Stimulated activated CD4-positive, alpha-beta T cell treated with anti-CD3 and anti-CD28 coated beads, Interleukin-2, amount 100 ng/mL, for 24 hours (primary cell): ENCODE measurements around the gene SPTLC1.
"Not testable (repeated sequence)": the region's sequence is repeated elsewhere in the genome, so short reads cannot be mapped to it uniquely, and the experiment has no call there.

Source experiments
- DNase-seq, 2 donors: peaks; one replicate each; pipeline ENCODE4 v3.0.0-alpha.2; 2020

SPTLC1 gene

GRCh38 chr9:92029553-92029952 lies 85.7 kb downstream of the SPTLC1 start:
- no peak for DNase-seq

- DNase-seq, result no peak
Measured at GRCh38 chr9:92026206-92027002, 88.8 kb downstream of the SPTLC1 start.

- DNase-seq, result not testable (repeated sequence)
Measured at GRCh38 chr9:92021785-92022541, 93.2 kb downstream of the SPTLC1 start.

- no peak for DNase-seq
Measured at GRCh38 chr9:92019658-92020057, 95.6 kb downstream of the SPTLC1 start.

- no peak for DNase-seq
Measured at GRCh38 chr9:92010705-92011536, 104.3 kb downstream of the SPTLC1 start.

- DNase-seq, result not testable (repeated sequence)
Measured at GRCh38 chr9:92010253-92010652, 105.0 kb downstream of the SPTLC1 start.

- DNase-seq, result no peak
Measured at GRCh38 chr9:92008041-92008440, 107.2 kb downstream of the SPTLC1 start.

GRCh38 chr9:92004045-92004392 lies 111.2 kb downstream of the SPTLC1 start:
- DNase-seq, result no peak

GRCh38 chr9:92003308-92004044 lies 111.7 kb downstream of the SPTLC1 start:
- DNase-seq, result no peak

GRCh38 chr9:92001948-92002347 lies 113.3 kb downstream of the SPTLC1 start:
- not testable (repeated sequence) for DNase-seq

- DNase-seq, result no peak
Measured at GRCh38 chr9:92001244-92001643, 114.0 kb downstream of the SPTLC1 start.

- no peak for DNase-seq
Measured at GRCh38 chr9:91995000-91995655, 120.1 kb downstream of the SPTLC1 start.

- no peak for DNase-seq
Measured at GRCh38 chr9:91994422-91994821, 120.8 kb downstream of the SPTLC1 start.

- no peak for DNase-seq
Measured at GRCh38 chr9:91992461-91993041, 122.7 kb downstream of the SPTLC1 start.

GRCh38 chr9:91991721-91992341 lies 123.4 kb downstream of the SPTLC1 start:
- no peak for DNase-seq

- DNase-seq, result no peak
Measured at GRCh38 chr9:91986248-91986647, 129.0 kb downstream of the SPTLC1 start.

GRCh38 chr9:91985692-91986091 lies 129.5 kb downstream of the SPTLC1 start:
- no peak for DNase-seq
